PC-3 (cell line): ENCODE data around the gene PLA2G3. TPM values are rescaled to one million over a fixed set of nuclear protein-coding genes. Genes with fewer than 3 reads are reported as not detected.

ENCODE experiments used
- ATAC-seq: fragments of 200-7000 bp; cut with Tn5 transposase; 2 replicates; pipeline ENCODE4 v1.9.1; 2020; ENCODE audit warnings: mild to moderate bottlenecking, moderate library complexity
- BruUV-seq: library from RNA; stranded (reverse); fragments of 400-500 nt; replicated peaks from 2 replicates; lab custom pipeline; 2021; lab: Mats Ljungman, UMichigan
- CTCF ChIA-PET: fragments of 300-600 bp; sonication (Branson Sonifier 250); formaldehyde crosslinking; loops from one replicate; lab custom pipeline; 2022; ENCODE audit warnings: antibody characterized with exemption; lab: Charles Lee
- POLR2A ChIA-PET: fragments of 300-600 bp; sonication (Branson Sonifier 250); formaldehyde crosslinking; loops from one replicate; lab custom pipeline; 2022; ENCODE audit warnings: antibody characterized with exemption; ENCODE audit not compliant: unreplicated experiment; lab: Charles Lee
- DNase-seq: peaks from one replicate; pipeline ENCODE4 v3.0.0-alpha.2; 2015
- H2AFZ ChIP-seq: fragments of 300-600 bp; sonication (generic); 2 replicates; pipeline ENCODE4 v1.6.0; 2016; ENCODE audit warnings: antibody characterized with exemption, low read length
- H3F3A ChIP-seq: fragments of 300-600 bp; sonication (generic); one replicate; pipeline ENCODE4 v1.6.0; 2017; ENCODE audit warnings: antibody characterized with exemption, low read length, control low read depth, mild to moderate bottlenecking; ENCODE audit not compliant: unreplicated experiment
- H3K27ac ChIP-seq: fragments of 300-600 bp; sonication (generic); 2 replicates; pipeline ENCODE4 v1.5.1; 2016; ENCODE audit warnings: mild to moderate bottlenecking, low read length
- H3K27me3 ChIP-seq: fragments of 300-600 bp; sonication (generic); 2 replicates; pipeline ENCODE4 v1.6.1; 2016; ENCODE audit warnings: low read length, mixed read lengths
- H3K36me3 ChIP-seq: fragments of 300-600 bp; sonication (generic); 2 replicates; pipeline ENCODE4 v1.6.1; 2016; ENCODE audit warnings: low read depth, mixed run types, low read length, mixed read lengths
- H3K4me1 ChIP-seq: fragments of 300-600 bp; sonication (generic); 2 replicates; pipeline ENCODE4 v1.5.1; 2016; ENCODE audit warnings: low read length; ENCODE audit not compliant: insufficient read depth
- H3K4me2 ChIP-seq: fragments of 300-600 bp; sonication (generic); 2 replicates; pipeline ENCODE4 v1.6.0; 2016; ENCODE audit warnings: low read length
- H3K4me3 ChIP-seq: fragments of 300-600 bp; sonication (generic); 2 replicates; pipeline ENCODE4 v1.5.1; 2016; ENCODE audit warnings: mild to moderate bottlenecking, low read length, mixed read lengths
- H3K79me2 ChIP-seq: fragments of 300-600 bp; sonication (generic); 2 replicates; pipeline ENCODE4 v1.6.1; 2017; ENCODE audit warnings: low read length, mixed read lengths
- H3K9ac ChIP-seq: fragments of 300-600 bp; sonication (generic); 2 replicates; pipeline ENCODE4 v1.6.0; 2016; ENCODE audit warnings: mild to moderate bottlenecking, low read length
- H3K9me2 ChIP-seq: fragments of 300-600 bp; sonication (generic); replicated peaks from 2 replicates; pipeline ENCODE4 v1.6.1; 2016; ENCODE audit warnings: mixed run types, low read length, mixed read lengths
- H3K9me3 ChIP-seq: fragments of 300-600 bp; sonication (generic); 2 replicates; pipeline ENCODE4 v1.6.1; 2016; ENCODE audit warnings: low read length, mixed read lengths
- H4K20me1 ChIP-seq: fragments of 300-600 bp; sonication (generic); 2 replicates; pipeline ENCODE4 v1.6.1; 2016; ENCODE audit warnings: low read length, mixed read lengths
- CTCF ChIP-seq: fragments of 300-600 bp; sonication (generic); conservative IDR thresholded peaks from 2 replicates; pipeline ENCODE4 v1.5.1; 2017; ENCODE audit warnings: antibody characterized with exemption, low read depth, mild to moderate bottlenecking, low read length
- EZH2 ChIP-seq: fragments of 300-600 bp; sonication (generic); IDR thresholded peaks from one replicate; pipeline ENCODE4 v1.6.1; 2017; ENCODE audit warnings: antibody characterized with exemption, mild to moderate bottlenecking, low read length; ENCODE audit not compliant: unreplicated experiment
- EZH2phosphoT487 ChIP-seq: fragments of 300-600 bp; sonication (generic); IDR thresholded peaks from 2 replicates; pipeline ENCODE4 v1.6.1; 2018; ENCODE audit warnings: mild to moderate bottlenecking, antibody characterized with exemption, low read length, borderline replicate concordance
- intact Hi-C: fragments of 100-400 bp; cut with micrococcal nuclease; formaldehyde crosslinking; loops from 2 replicates; pipeline ENCODE4 v1.9.0; 2023
- total RNA-seq: library from RNA; depleted of rRNA; stranded (reverse); fragments of >200 nt; gene quantifications from 2 replicates; pipeline ENCODE4 v1.2.3, GENCODE V29; 2014

Gene PLA2G3
- total RNA-seq, 1 experiment from 2014 or later: not detected

- Histone ChIP-seq H2AFZ (no peak overlapping the region), H3K27ac (no peak overlapping the region), H3K9ac (no peak overlapping the region), H3F3A (no peaks in the 10 kb centered on the region), H3K4me1 (peaks cover 4% of the 10 kb centered on the region; the same call in 1 of the 2 replicates), H3K79me2 (no peaks in the 10 kb centered on the region), H3K27me3 (no peaks in the 10 kb centered on the region), H3K9me2 (no peaks in the 10 kb centered on the region), H3K36me3 (peaks cover 4% of the 10 kb centered on the region; the same call in 1 of the 2 replicates), H3K4me2 (no peak overlapping the region), H3K4me3 (no peak overlapping the region), H4K20me1 (no peaks in the 10 kb centered on the region), H3K9me3 (no peaks in the 10 kb centered on the region)
- BruUV-seq: no TSS peak
- intact Hi-C loops: no loop called here
- DNase-seq (no peak), ATAC-seq (no peak)
- POLR2A ChIA-PET: no interaction called here
- TF ChIP-seq CTCF (no peak), EZH2phosphoT487 (no peak), EZH2 (no peak)
- CTCF ChIA-PET: no interaction called here
These were observed 34.9 kb downstream of the PLA2G3 start for GRCh38 chr22:31105282-31105929.

- H3K4me1 ChIP-seq: peaks cover 4% of the 10 kb centered on the region; the same call in 1 of the 2 replicates
- no peak for ATAC-seq
- no peak for DNase-seq
- H3F3A ChIP-seq: no peaks in the 10 kb centered on the region
- no peaks in the 10 kb centered on the region for H3K9me2 ChIP-seq
- peaks cover 6% of the 10 kb centered on the region; the same call in 1 of the 2 replicates for H3K36me3 ChIP-seq
- no peak overlapping the region for H3K4me3 ChIP-seq
- H2AFZ ChIP-seq: no peak overlapping the region
- intact Hi-C loops: no loop called here
- TF ChIP-seq CTCF: no peak
- BruUV-seq: no TSS peak
- no peaks in the 10 kb centered on the region for H4K20me1 ChIP-seq
- H3K27me3 ChIP-seq: no peaks in the 10 kb centered on the region
- H3K79me2 ChIP-seq: no peaks in the 10 kb centered on the region
- no peak overlapping the region for H3K9ac ChIP-seq
- H3K9me3 ChIP-seq: no peaks in the 10 kb centered on the region
- no peak overlapping the region for H3K4me2 ChIP-seq
- CTCF ChIA-PET: no interaction called here
- POLR2A ChIA-PET: no interaction called here
- no peak overlapping the region for H3K27ac ChIP-seq
These were observed 35.4 kb downstream of the PLA2G3 start for GRCh38 chr22:31104869-31105268.

GRCh38 chr22:31103899-31104694 is 36.2 kb downstream of the PLA2G3 start:
- Histone ChIP-seq H3K9ac (no peak overlapping the region), H3K27ac (no peak overlapping the region), H3K79me2 (no peaks in the 10 kb centered on the region), H3K36me3 (peaks cover 12% of the 10 kb centered on the region; the same call in 1 of the 2 replicates), H4K20me1 (no peaks in the 10 kb centered on the region), H2AFZ (no peak overlapping the region), H3K9me2 (no peaks in the 10 kb centered on the region), H3K4me3 (no peak overlapping the region), H3K4me1 (peaks cover 4% of the 10 kb centered on the region; the same call in 1 of the 2 replicates), H3K9me3 (no peaks in the 10 kb centered on the region), H3K27me3 (no peaks in the 10 kb centered on the region), H3F3A (no peaks in the 10 kb centered on the region), H3K4me2 (no peak overlapping the region)
- no TSS peak for BruUV-seq
- no peak for DNase-seq
- CTCF ChIA-PET: no interaction called here
- TF ChIP-seq EZH2phosphoT487: no peak
- TF ChIP-seq CTCF: no peak
- no peak for TF ChIP-seq EZH2
- POLR2A ChIA-PET: interaction anchor here (0.6 kb wide), 1 partner anchor 103 kb away, joined by 5 read pairs; no protein-coding TSS in a partner anchor
- intact Hi-C loops: no loop called here
- ATAC-seq: no peak
